ENCODE measurements around the gene CDKAL1.

The CDKAL1 gene

GRCh38 chr6:20684474-20684873 lies 150.2 kb downstream of the CDKAL1 start:
- no peak for DNase-seq

GRCh38 chr6:20686142-20686541 lies 151.9 kb downstream of the CDKAL1 start:
- DNase-seq: no peak

GRCh38 chr6:20687494-20687893 lies 153.2 kb downstream of the CDKAL1 start:
- DNase-seq: no peak

- DNase-seq: no peak
Observed at GRCh38 chr6:20688710-20689500, 154.6 kb downstream of the CDKAL1 start.

GRCh38 chr6:20691185-20691584 lies 156.9 kb downstream of the CDKAL1 start:
- DNase-seq: peak; percentile 78

- DNase-seq: peak; percentile 24
Observed at GRCh38 chr6:20692023-20692422, 157.8 kb downstream of the CDKAL1 start.

- no peak for DNase-seq
Observed at GRCh38 chr6:20693466-20694063, 159.3 kb downstream of the CDKAL1 start.

- no peak for DNase-seq
Observed at GRCh38 chr6:20696676-20697075, 162.4 kb downstream of the CDKAL1 start.

- no peak for DNase-seq
Observed at GRCh38 chr6:20698675-20699074, 164.4 kb downstream of the CDKAL1 start.

GRCh38 chr6:20699402-20699801 lies 165.1 kb downstream of the CDKAL1 start:
- DNase-seq: peak; percentile 41

GRCh38 chr6:20700375-20700774 lies 166.1 kb downstream of the CDKAL1 start:
- peak; percentile 24 for DNase-seq

GRCh38 chr6:20702366-20702765 lies 168.1 kb downstream of the CDKAL1 start:
- DNase-seq: no peak

- no peak for DNase-seq
Observed at GRCh38 chr6:20703049-20703448, 168.8 kb downstream of the CDKAL1 start.

- DNase-seq: peak; percentile 20
Observed at GRCh38 chr6:20704325-20705025, 170.2 kb downstream of the CDKAL1 start.

GRCh38 chr6:20705741-20706140 lies 171.5 kb downstream of the CDKAL1 start:
- DNase-seq: peak; percentile 54

- peak; percentile 35 for DNase-seq
Observed at GRCh38 chr6:20706238-20706938, 172.1 kb downstream of the CDKAL1 start.

GRCh38 chr6:20706939-20707485 lies 172.8 kb downstream of the CDKAL1 start:
- peak; percentile 85 for DNase-seq

GRCh38 chr6:20707870-20708269 lies 173.6 kb downstream of the CDKAL1 start:
- no peak for DNase-seq

GRCh38 chr6:20708367-20709124 lies 174.3 kb downstream of the CDKAL1 start:
- no peak for DNase-seq

GRCh38 chr6:20709451-20709850 lies 175.2 kb downstream of the CDKAL1 start:
- DNase-seq: no peak

GRCh38 chr6:20710341-20710740 lies 176.1 kb downstream of the CDKAL1 start:
- DNase-seq: no peak

GRCh38 chr6:20711518-20711917 lies 177.3 kb downstream of the CDKAL1 start:
- DNase-seq: no peak
